ENCODE results near the gene CCDC182.

CCDC182 gene

GRCh38 chr17:57726213-57726790 lies 18.8 kb downstream of the CCDC182 start:
- DNase-seq = no peak

- no peak for DNase-seq
These were observed 20.4 kb downstream of the CCDC182 start for GRCh38 chr17:57724729-57725125.

GRCh38 chr17:57724026-57724728 lies 20.9 kb downstream of the CCDC182 start:
- DNase-seq = no peak

GRCh38 chr17:57723427-57724025 lies 21.6 kb downstream of the CCDC182 start:
- DNase-seq = no peak

- DNase-seq = no peak
These were observed 22.4 kb downstream of the CCDC182 start for GRCh38 chr17:57722704-57723043.

GRCh38 chr17:57721967-57722703 lies 23.0 kb downstream of the CCDC182 start:
- DNase-seq = no peak

- no peak for DNase-seq
These were observed 24.6 kb downstream of the CCDC182 start for GRCh38 chr17:57720386-57721035.

- no peak for DNase-seq
These were observed 26.2 kb downstream of the CCDC182 start for GRCh38 chr17:57718878-57719277.

- DNase-seq = no peak
These were observed 29.1 kb downstream of the CCDC182 start for GRCh38 chr17:57715981-57716380.

GRCh38 chr17:57714665-57715180 lies 30.4 kb downstream of the CCDC182 start:
- no peak for DNase-seq

GRCh38 chr17:57713140-57713539 lies 32.0 kb downstream of the CCDC182 start:
- no peak for DNase-seq

GRCh38 chr17:57708410-57708809 lies 36.7 kb downstream of the CCDC182 start:
- DNase-seq = no peak

- DNase-seq = no peak
These were observed 37.2 kb downstream of the CCDC182 start for GRCh38 chr17:57707892-57708291.

- no peak for DNase-seq
These were observed 38.3 kb downstream of the CCDC182 start for GRCh38 chr17:57706761-57707160.

- no peak for DNase-seq
These were observed 39.0 kb downstream of the CCDC182 start for GRCh38 chr17:57705921-57706695.

- DNase-seq = no peak
These were observed 40.7 kb downstream of the CCDC182 start for GRCh38 chr17:57704448-57704847.

GRCh38 chr17:57703273-57703672 lies 41.8 kb downstream of the CCDC182 start:
- DNase-seq = no peak

GRCh38 chr17:57701124-57701523 lies 44.0 kb downstream of the CCDC182 start:
- DNase-seq = no peak

- no peak for DNase-seq
These were observed 45.3 kb downstream of the CCDC182 start for GRCh38 chr17:57699751-57700219.

- no peak for DNase-seq
These were observed 47.0 kb downstream of the CCDC182 start for GRCh38 chr17:57697891-57698711.

GRCh38 chr17:57697197-57697596 lies 47.9 kb downstream of the CCDC182 start:
- no peak for DNase-seq

Data from AML-193 (cell line).